ENCODE measurements around the gene TAB3. TPM values are rescaled to one million over a fixed set of nuclear protein-coding genes. Genes with fewer than 3 reads are reported as not detected.

TAB3 gene
- total and polyA plus RNA-seq, 7 experiments from 2014 or later, result 4.0 to 24.8 (median 18.8) TPM

DNA sequence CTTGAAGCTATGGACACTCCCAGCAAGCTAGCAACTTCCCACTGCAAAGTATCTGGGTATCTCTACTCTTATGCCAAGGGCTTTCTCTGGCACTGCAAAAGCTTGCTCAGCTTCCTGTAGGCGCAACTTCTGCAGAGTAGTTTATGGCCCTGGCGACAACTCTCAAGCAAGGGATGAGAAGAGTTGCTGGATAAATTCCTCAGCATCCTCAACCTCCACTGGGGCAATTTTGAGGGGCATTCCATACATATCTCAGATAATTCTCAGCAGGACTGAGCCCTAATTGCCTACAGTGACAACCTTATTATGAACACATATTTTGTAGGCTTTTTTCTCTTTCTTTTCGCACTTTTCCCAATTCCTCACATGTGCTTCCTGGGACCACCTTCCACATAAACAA, 31.2 kb upstream of the TAB3 start:
- Histone ChIP-seq H3K4me3 (ENCODE audit: low read length) (no peak overlapping the region), H3K27me3 (ENCODE audit: control insufficient read depth in 2 of 2, insufficient read depth in 2 of 2, low read length in 2 of 2) (no peaks in the 10 kb centered on the region), H3K4me1 (ENCODE audit: control insufficient read depth in 2 of 2, insufficient read depth in 2 of 2, low read length in 2 of 2) (no peaks in the 10 kb centered on the region), H3K36me3 (ENCODE audit: control insufficient read depth in 2 of 3, insufficient read depth in 3 of 3, low read length in 3 of 3) (no peaks in the 10 kb centered on the region), H3K9me3 (ENCODE audit: control insufficient read depth in 2 of 3, low read length in 3 of 3) (no peaks in the 10 kb centered on the region), H3K27ac (ENCODE audit: low read depth, low read length) (no peak overlapping the region)
- DNase-seq, result no peak
- POLR2A ChIA-PET, result no interaction called here
- Mint-ChIP-seq H3K4me3 (no peak overlapping the region), H3K27me3 (peaks cover 0 to 10% (median 0%) of the 10 kb centered on the region in 5 donors), H3K9me3 (peaks cover 0 to 2% (median 0%) of the 10 kb centered on the region in 11 donors), H3K27ac (no peak overlapping the region), H3K36me3 (no peaks in the 10 kb centered on the region), H3K4me1 (no peaks in the 10 kb centered on the region)
- CTCF ChIA-PET, result no interaction called here
- intact Hi-C loops (cut with micrococcal nuclease), result no loop called here
- ATAC-seq, result no peak

DNA sequence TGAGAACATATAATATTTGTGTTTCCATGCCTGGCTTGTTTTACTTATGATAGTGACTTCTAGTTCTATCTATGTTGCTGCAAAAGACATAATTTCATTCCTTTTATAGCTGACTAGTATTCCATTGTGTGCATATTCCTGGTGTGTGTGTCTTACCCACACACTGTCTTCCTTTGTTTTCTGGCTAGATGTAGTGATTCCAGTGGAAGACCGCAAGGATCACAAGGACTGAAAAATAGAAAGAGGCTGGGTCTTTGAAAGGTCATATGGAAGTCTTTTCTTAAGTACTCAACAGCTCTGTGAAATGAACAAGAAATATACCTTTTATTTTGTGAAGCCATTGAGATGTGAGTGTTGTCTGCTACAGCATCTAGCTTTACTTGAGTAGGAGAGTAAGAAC, 29.4 kb upstream of the TAB3 start:
- Mint-ChIP-seq H3K4me3 (no peak overlapping the region), H3K9me3 (no peaks in the 10 kb centered on the region), H3K27ac (no peak overlapping the region), H3K27me3 (peaks cover 0 to 10% (median 0%) of the 10 kb centered on the region in 5 donors), H3K4me1 (no peaks in the 10 kb centered on the region), H3K36me3 (no peaks in the 10 kb centered on the region)
- H3K4me3 ChIP-seq (ENCODE audit: low read length), result no peak overlapping the region
- no peak overlapping the region for H3K27ac ChIP-seq (ENCODE audit: low read depth, low read length)
- H3K36me3 ChIP-seq (ENCODE audit: control insufficient read depth in 2 of 3, insufficient read depth in 3 of 3, low read length in 3 of 3), result no peaks in the 10 kb centered on the region
- POLR2A ChIA-PET, result no interaction called here
- intact Hi-C loops (cut with micrococcal nuclease), result no loop called here
- DNase-seq, result no peak
- H3K9me3 ChIP-seq (ENCODE audit: control insufficient read depth in 2 of 3, low read length in 3 of 3), result no peaks in the 10 kb centered on the region
- ATAC-seq, result no peak
- H3K27me3 ChIP-seq (ENCODE audit: control insufficient read depth in 2 of 2, insufficient read depth in 2 of 2, low read length in 2 of 2), result no peaks in the 10 kb centered on the region
- CTCF ChIA-PET, result no interaction called here
- H3K4me1 ChIP-seq (ENCODE audit: control insufficient read depth in 2 of 2, insufficient read depth in 2 of 2, low read length in 2 of 2), result no peaks in the 10 kb centered on the region

DNA sequence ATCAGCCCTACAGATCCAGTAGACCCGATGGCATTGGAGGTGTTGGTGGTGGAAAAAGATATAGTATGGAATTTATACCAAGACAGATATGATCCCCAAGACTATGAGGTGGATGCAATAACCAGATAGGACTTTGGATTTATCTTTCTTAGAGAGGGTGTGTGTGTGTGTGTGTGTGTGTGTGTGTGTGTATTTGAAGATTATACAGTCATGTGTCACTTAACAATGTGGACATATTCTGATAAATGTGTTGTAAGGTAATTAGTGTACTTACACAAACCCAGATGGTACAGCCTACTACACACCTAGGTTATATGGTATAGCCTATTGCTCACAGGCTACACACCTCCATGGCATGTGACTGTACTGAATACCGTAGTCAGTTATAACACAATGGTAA, 24.4 kb upstream of the TAB3 start:
- H3K4me3 ChIP-seq (ENCODE audit: low read length), result no peak overlapping the region
- ChIA-PET POLR2A (no interaction called here), CTCF (no interaction called here)
- H3K27me3 Mint-ChIP-seq, result peaks cover 0 to 4% (median 0%) of the 10 kb centered on the region in 5 donors
- no peaks in the 10 kb centered on the region for H3K9me3 ChIP-seq (ENCODE audit: control insufficient read depth in 2 of 3, low read length in 3 of 3)
- peaks cover 0 to 13% (median 10%) of the 10 kb centered on the region in 7 donors for H3K4me1 Mint-ChIP-seq
- peaks cover 0 to 2% (median 0%) of the 10 kb centered on the region in 11 donors for H3K9me3 Mint-ChIP-seq
- no peaks in the 10 kb centered on the region for H3K36me3 Mint-ChIP-seq
- H3K36me3 ChIP-seq (ENCODE audit: control insufficient read depth in 2 of 3, insufficient read depth in 3 of 3, low read length in 3 of 3), result no peaks in the 10 kb centered on the region
- H3K4me1 ChIP-seq (ENCODE audit: control insufficient read depth in 2 of 2, insufficient read depth in 2 of 2, low read length in 2 of 2), result no peaks in the 10 kb centered on the region
- H3K4me3 Mint-ChIP-seq, result no peak overlapping the region
- H3K27me3 ChIP-seq (ENCODE audit: control insufficient read depth in 2 of 2, insufficient read depth in 2 of 2, low read length in 2 of 2), result no peaks in the 10 kb centered on the region
- H3K27ac ChIP-seq (ENCODE audit: low read depth, low read length), result no peak overlapping the region
- intact Hi-C loops (cut with micrococcal nuclease), result no loop called here
- DNase-seq, result no peak
- no peak overlapping the region for H3K27ac Mint-ChIP-seq
- no peak for ATAC-seq

DNA sequence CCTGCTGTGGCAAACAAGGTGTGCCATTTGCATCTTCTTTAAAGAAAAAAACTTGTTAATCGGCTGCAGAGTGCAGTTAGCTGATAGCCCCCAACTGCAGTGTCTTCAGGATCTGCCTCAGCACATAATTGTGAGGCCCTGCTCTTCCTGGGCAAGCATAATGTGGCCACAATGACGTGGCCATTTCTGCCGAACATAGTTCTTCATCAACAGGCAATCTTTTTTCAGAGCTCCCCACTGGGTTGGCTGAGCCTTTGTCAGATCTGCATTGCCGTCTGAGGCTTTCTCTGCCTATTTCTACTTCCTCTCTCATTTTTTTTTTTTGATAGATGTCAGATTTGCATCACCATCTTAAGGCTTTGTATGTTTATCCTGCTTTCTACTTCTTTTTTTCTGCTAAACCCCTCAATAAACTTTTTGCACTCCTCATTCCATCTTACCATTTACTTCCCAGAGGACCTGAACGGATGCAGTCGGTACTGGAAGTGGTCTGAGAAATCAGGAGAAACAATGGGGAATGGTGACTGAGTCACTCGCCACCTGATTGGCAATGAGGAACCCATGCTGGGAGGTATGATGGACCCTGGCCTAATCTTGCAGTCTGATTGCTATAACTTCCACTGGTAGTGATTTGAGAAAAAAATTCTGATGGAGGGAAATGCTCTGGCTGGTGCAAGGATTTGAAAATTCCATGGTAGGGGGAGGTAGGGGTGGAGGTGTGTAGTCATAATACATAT, 21.2 kb upstream of the TAB3 start:
- intact Hi-C loops (cut with micrococcal nuclease), result no loop called here
- H3K27ac Mint-ChIP-seq, result peak overlapping the region in 6 of 9 donors; percentile 18 to 79 (median 44)
- Histone ChIP-seq H3K4me1 (ENCODE audit: control insufficient read depth in 2 of 2, insufficient read depth in 2 of 2, low read length in 2 of 2) (no peaks in the 10 kb centered on the region), H3K27ac (ENCODE audit: low read depth, low read length) (no peak overlapping the region), H3K9me3 (ENCODE audit: control insufficient read depth in 2 of 3, low read length in 3 of 3) (no peaks in the 10 kb centered on the region), H3K27me3 (ENCODE audit: control insufficient read depth in 2 of 2, insufficient read depth in 2 of 2, low read length in 2 of 2) (no peaks in the 10 kb centered on the region), H3K36me3 (ENCODE audit: control insufficient read depth in 2 of 3, insufficient read depth in 3 of 3, low read length in 3 of 3) (no peaks in the 10 kb centered on the region), H3K4me3 (ENCODE audit: low read length) (no peak overlapping the region)
- H3K9me3 Mint-ChIP-seq, result peaks cover 0 to 2% (median 0%) of the 10 kb centered on the region in 11 donors
- H3K36me3 Mint-ChIP-seq, result no peaks in the 10 kb centered on the region
- peak overlapping the region in 5 of 10 donors; percentile 12 to 67 (median 23) for H3K4me3 Mint-ChIP-seq
- H3K27me3 Mint-ChIP-seq, result no peaks in the 10 kb centered on the region
- ChIA-PET POLR2A (no interaction called here), CTCF (no interaction called here)
- H3K4me1 Mint-ChIP-seq, result peaks cover 0 to 13% (median 10%) of the 10 kb centered on the region in 7 donors
- ATAC-seq (peak; percentile 76), DNase-seq (peak in 5 of 9 donors; percentile 0 to 27 (median 18))

DNA sequence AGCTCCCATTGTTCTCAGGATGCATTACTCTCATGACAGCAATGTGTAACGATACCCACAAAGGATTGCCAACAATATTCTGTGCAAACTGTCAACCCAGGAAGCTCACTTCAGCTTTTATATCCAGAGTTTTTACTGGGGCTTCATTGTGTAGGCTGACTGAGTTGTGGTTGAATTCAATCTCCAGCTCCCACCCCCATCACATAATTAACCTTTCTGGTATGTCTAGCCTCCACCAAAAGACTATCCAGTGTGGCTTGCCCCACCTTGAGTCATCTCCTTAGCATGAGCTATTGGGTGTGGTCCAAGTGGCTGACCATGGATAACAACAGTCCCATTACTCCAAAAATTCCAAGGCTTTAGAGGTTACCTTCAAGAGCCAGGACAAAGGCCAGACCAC, 17.7 kb upstream of the TAB3 start:
- no peaks in the 10 kb centered on the region for H3K9me3 ChIP-seq (ENCODE audit: control insufficient read depth in 2 of 3, low read length in 3 of 3)
- H3K36me3 Mint-ChIP-seq, result no peaks in the 10 kb centered on the region
- H3K27me3 Mint-ChIP-seq, result peaks cover 0 to 14% (median 0%) of the 10 kb centered on the region in 5 donors
- H3K36me3 ChIP-seq (ENCODE audit: control insufficient read depth in 2 of 3, insufficient read depth in 3 of 3, low read length in 3 of 3), result no peaks in the 10 kb centered on the region
- no peak for DNase-seq
- H3K9me3 Mint-ChIP-seq, result peaks cover 0 to 2% (median 0%) of the 10 kb centered on the region in 11 donors
- H3K4me1 ChIP-seq (ENCODE audit: control insufficient read depth in 2 of 2, insufficient read depth in 2 of 2, low read length in 2 of 2), result no peaks in the 10 kb centered on the region
- intact Hi-C loops (cut with micrococcal nuclease), result no loop called here
- POLR2A ChIA-PET, result no interaction called here
- no peaks in the 10 kb centered on the region for H3K27me3 ChIP-seq (ENCODE audit: control insufficient read depth in 2 of 2, insufficient read depth in 2 of 2, low read length in 2 of 2)
- no peak for ATAC-seq
- CTCF ChIA-PET, result no interaction called here
- no peak overlapping the region for H3K27ac Mint-ChIP-seq
- no peak overlapping the region for H3K4me3 ChIP-seq (ENCODE audit: low read length)
- H3K4me3 Mint-ChIP-seq, result no peak overlapping the region
- H3K4me1 Mint-ChIP-seq, result peaks cover 0 to 13% (median 10%) of the 10 kb centered on the region in 7 donors
- H3K27ac ChIP-seq (ENCODE audit: low read depth, low read length), result no peak overlapping the region

DNA sequence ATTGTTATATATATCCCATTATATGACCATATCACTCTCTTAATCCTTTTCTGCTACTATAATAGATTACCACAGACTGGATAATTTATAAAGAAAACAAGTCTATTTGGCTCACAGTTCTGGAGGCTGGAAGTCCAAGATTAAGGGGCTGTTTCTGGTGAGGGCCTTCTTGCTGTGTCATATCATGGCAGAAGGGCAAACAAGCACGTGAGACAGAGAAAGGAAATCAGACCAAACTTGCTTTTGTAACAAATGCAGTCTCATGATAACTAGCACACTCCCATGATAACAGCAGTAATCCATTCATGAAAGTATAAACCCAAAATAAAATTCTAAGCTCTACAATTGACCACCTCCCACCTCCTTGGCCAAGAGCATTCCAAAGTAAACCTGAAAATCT, 16.3 kb upstream of the TAB3 start:
- intact Hi-C loops (cut with micrococcal nuclease), result no loop called here
- no peak for ATAC-seq
- Histone ChIP-seq H3K4me1 (ENCODE audit: control insufficient read depth in 2 of 2, insufficient read depth in 2 of 2, low read length in 2 of 2) (no peaks in the 10 kb centered on the region), H3K4me3 (ENCODE audit: low read length) (no peak overlapping the region), H3K9me3 (ENCODE audit: control insufficient read depth in 2 of 3, low read length in 3 of 3) (no peaks in the 10 kb centered on the region), H3K27ac (ENCODE audit: low read depth, low read length) (no peak overlapping the region), H3K36me3 (ENCODE audit: control insufficient read depth in 2 of 3, insufficient read depth in 3 of 3, low read length in 3 of 3) (no peaks in the 10 kb centered on the region), H3K27me3 (ENCODE audit: control insufficient read depth in 2 of 2, insufficient read depth in 2 of 2, low read length in 2 of 2) (no peaks in the 10 kb centered on the region)
- no peaks in the 10 kb centered on the region for H3K36me3 Mint-ChIP-seq
- peaks cover 0 to 10% (median 8%) of the 10 kb centered on the region in 7 donors for H3K4me1 Mint-ChIP-seq
- H3K9me3 Mint-ChIP-seq, result peaks cover 0 to 2% (median 0%) of the 10 kb centered on the region in 11 donors
- H3K4me3 Mint-ChIP-seq, result no peak overlapping the region
- POLR2A ChIA-PET, result no interaction called here
- no peak overlapping the region for H3K27ac Mint-ChIP-seq
- peaks cover 0 to 16% (median 0%) of the 10 kb centered on the region in 5 donors for H3K27me3 Mint-ChIP-seq
- no peak for DNase-seq
- CTCF ChIA-PET, result no interaction called here

DNA sequence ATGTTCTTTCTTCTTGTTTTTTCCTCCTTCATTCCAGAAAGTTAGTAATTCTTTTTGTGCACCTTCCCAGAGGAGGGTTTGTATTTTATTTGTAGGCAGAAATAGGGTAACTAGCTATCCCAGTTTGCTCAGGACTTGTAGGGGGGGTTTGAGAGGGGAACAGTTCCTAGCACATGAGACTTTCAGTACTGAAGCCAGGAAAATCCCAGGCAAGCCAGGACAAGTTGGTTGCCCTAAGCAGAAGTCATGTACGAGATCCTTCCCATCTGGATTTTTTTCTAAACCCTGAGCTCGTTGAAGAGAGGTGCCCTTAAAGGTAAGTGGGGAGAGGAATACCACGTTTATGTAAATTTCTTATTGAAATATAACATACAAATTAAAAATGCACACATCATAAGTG, 15.6 kb upstream of the TAB3 start:
- Mint-ChIP-seq H3K4me3 (no peak overlapping the region), H3K36me3 (no peaks in the 10 kb centered on the region), H3K27me3 (peaks cover 0 to 16% (median 0%) of the 10 kb centered on the region in 5 donors), H3K9me3 (peaks cover 0 to 2% (median 0%) of the 10 kb centered on the region in 11 donors), H3K4me1 (peaks cover 0 to 9% (median 3%) of the 10 kb centered on the region in 7 donors), H3K27ac (no peak overlapping the region)
- ChIA-PET POLR2A (no interaction called here), CTCF (no interaction called here)
- Histone ChIP-seq H3K27me3 (ENCODE audit: control insufficient read depth in 2 of 2, insufficient read depth in 2 of 2, low read length in 2 of 2) (no peaks in the 10 kb centered on the region), H3K4me3 (ENCODE audit: low read length) (no peak overlapping the region), H3K36me3 (ENCODE audit: control insufficient read depth in 2 of 3, insufficient read depth in 3 of 3, low read length in 3 of 3) (no peaks in the 10 kb centered on the region), H3K4me1 (ENCODE audit: control insufficient read depth in 2 of 2, insufficient read depth in 2 of 2, low read length in 2 of 2) (no peaks in the 10 kb centered on the region), H3K27ac (ENCODE audit: low read depth, low read length) (no peak overlapping the region), H3K9me3 (ENCODE audit: control insufficient read depth in 2 of 3, low read length in 3 of 3) (no peaks in the 10 kb centered on the region)
- ATAC-seq (no peak), DNase-seq (no peak)
- intact Hi-C loops (cut with micrococcal nuclease), result no loop called here

All from naive thymus-derived CD4-positive, alpha-beta T cell (primary cell).